ENCODE measurements around the gene YY1. TPM values are rescaled to one million over a fixed set of nuclear protein-coding genes. Genes with fewer than 3 reads are reported as not detected.

The YY1 gene
- total RNA-seq, 1 experiment from 2014 or later: 83.1 TPM

DNA sequence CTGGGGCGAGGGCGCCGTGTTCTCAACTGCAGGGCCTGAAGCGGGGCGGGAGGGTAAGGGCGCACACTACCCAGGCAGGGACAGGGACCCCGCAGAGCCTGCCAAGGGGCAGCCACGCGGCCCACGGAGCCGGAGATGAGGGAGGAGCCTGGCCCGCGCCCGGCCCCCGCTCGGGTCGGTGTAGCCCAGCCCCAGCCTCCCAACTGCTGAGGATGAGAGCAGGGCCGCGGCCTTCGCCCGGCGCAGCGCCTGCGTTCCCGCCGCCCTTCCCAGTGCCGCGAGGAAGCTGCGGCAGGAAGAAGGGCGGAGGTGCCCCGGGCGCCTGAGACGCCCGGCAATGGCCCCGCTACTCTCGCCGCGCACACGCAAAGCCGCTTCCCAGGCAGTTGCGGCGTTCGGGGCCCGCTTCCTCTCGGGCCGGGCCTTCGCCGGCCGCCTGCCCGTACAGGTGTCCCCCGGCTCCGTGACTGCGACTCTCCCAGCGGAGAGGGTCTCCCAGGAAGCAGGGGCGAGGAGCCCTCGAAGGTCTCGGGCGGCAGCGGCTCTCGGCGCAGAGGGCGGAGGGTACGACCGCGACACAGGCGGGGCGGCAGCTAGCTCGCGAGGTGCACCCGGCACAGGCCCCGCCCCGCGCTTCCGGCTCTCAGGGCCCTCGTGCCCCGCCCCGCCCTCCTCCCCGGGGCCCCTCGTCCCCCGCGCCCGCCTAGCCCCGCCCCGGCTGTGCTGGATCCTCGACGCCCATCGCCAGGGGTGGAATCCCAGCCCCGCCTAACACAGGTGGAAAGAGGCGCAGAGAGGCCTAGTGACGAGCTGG, 24.8 kb upstream of the YY1 start (continued):
- TF ChIP-seq ELF4 (CRISPR knock-in tag; IDR thresholded peaks at IDR 0.05; ENCODE audit: low read depth): no peak
- no peak; the same call in 1 of the 2 replicates for TF ChIP-seq NFYB (CRISPR knock-in tag; conservative IDR thresholded peaks at IDR 0.05; ENCODE audit: low read depth)
- TF ChIP-seq, protein P1, sequence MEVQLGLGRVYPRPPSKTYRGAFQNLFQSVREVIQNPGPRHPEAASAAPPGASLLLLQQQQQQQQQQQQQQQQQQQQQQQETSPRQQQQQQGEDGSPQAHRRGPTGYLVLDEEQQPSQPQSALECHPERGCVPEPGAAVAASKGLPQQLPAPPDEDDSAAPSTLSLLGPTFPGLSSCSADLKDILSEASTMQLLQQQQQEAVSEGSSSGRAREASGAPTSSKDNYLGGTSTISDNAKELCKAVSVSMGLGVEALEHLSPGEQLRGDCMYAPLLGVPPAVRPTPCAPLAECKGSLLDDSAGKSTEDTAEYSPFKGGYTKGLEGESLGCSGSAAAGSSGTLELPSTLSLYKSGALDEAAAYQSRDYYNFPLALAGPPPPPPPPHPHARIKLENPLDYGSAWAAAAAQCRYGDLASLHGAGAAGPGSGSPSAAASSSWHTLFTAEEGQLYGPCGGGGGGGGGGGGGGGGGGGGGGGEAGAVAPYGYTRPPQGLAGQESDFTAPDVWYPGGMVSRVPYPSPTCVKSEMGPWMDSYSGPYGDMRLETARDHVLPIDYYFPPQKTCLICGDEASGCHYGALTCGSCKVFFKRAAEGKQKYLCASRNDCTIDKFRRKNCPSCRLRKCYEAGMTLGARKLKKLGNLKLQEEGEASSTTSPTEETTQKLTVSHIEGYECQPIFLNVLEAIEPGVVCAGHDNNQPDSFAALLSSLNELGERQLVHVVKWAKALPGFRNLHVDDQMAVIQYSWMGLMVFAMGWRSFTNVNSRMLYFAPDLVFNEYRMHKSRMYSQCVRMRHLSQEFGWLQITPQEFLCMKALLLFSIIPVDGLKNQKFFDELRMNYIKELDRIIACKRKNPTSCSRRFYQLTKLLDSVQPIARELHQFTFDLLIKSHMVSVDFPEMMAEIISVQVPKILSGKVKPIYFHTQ (CRISPR knock-in tag; IDR thresholded peaks at IDR 0.05): no peak
- TF ChIP-seq, protein P2, sequence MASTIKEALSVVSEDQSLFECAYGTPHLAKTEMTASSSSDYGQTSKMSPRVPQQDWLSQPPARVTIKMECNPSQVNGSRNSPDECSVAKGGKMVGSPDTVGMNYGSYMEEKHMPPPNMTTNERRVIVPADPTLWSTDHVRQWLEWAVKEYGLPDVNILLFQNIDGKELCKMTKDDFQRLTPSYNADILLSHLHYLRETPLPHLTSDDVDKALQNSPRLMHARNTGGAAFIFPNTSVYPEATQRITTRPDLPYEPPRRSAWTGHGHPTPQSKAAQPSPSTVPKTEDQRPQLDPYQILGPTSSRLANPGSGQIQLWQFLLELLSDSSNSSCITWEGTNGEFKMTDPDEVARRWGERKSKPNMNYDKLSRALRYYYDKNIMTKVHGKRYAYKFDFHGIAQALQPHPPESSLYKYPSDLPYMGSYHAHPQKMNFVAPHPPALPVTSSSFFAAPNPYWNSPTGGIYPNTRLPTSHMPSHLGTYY (CRISPR knock-in tag; IDR thresholded peaks at IDR 0.05): no peak
- TF ChIP-seq NFE2L1 (CRISPR knock-in tag; IDR thresholded peaks at IDR 0.05): no peak
- no peak for TF ChIP-seq ZNF396 (CRISPR knock-in tag; IDR thresholded peaks at IDR 0.05; ENCODE audit: borderline replicate concordance)
- peak; percentile 69 for TF ChIP-seq FOXK1 (CRISPR knock-in tag; IDR thresholded peaks at IDR 0.05)
- no peak for TF ChIP-seq SOX15 (CRISPR knock-in tag; IDR thresholded peaks at IDR 0.05)
- TF ChIP-seq NFATC4 (CRISPR knock-in tag; IDR thresholded peaks at IDR 0.05): no peak
- TF ChIP-seq ZNF317 (CRISPR knock-in tag; IDR thresholded peaks at IDR 0.05; ENCODE audit: borderline replicate concordance, low read depth): no peak
- no peak for TF ChIP-seq RORB (CRISPR knock-in tag; IDR thresholded peaks at IDR 0.05)
- TF ChIP-seq, protein P3, sequence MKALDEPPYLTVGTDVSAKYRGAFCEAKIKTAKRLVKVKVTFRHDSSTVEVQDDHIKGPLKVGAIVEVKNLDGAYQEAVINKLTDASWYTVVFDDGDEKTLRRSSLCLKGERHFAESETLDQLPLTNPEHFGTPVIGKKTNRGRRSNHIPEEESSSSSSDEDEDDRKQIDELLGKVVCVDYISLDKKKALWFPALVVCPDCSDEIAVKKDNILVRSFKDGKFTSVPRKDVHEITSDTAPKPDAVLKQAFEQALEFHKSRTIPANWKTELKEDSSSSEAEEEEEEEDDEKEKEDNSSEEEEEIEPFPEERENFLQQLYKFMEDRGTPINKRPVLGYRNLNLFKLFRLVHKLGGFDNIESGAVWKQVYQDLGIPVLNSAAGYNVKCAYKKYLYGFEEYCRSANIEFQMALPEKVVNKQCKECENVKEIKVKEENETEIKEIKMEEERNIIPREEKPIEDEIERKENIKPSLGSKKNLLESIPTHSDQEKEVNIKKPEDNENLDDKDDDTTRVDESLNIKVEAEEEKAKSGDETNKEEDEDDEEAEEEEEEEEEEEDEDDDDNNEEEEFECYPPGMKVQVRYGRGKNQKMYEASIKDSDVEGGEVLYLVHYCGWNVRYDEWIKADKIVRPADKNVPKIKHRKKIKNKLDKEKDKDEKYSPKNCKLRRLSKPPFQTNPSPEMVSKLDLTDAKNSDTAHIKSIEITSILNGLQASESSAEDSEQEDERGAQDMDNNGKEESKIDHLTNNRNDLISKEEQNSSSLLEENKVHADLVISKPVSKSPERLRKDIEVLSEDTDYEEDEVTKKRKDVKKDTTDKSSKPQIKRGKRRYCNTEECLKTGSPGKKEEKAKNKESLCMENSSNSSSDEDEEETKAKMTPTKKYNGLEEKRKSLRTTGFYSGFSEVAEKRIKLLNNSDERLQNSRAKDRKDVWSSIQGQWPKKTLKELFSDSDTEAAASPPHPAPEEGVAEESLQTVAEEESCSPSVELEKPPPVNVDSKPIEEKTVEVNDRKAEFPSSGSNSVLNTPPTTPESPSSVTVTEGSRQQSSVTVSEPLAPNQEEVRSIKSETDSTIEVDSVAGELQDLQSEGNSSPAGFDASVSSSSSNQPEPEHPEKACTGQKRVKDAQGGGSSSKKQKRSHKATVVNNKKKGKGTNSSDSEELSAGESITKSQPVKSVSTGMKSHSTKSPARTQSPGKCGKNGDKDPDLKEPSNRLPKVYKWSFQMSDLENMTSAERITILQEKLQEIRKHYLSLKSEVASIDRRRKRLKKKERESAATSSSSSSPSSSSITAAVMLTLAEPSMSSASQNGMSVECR (CRISPR knock-in tag; IDR thresholded peaks at IDR 0.05; ENCODE audit: borderline replicate concordance): peak; percentile 74; the same call in 1 of the 2 replicates
- TF ChIP-seq NR3C1 (CRISPR knock-in tag; conservative IDR thresholded peaks at IDR 0.05; ENCODE audit: low read depth): no peak
- peak; percentile 93 for TF ChIP-seq TP53 (CRISPR knock-in tag; IDR thresholded peaks at IDR 0.05)
- no peak for TF ChIP-seq HMGA2 (CRISPR knock-in tag; IDR thresholded peaks at IDR 0.05)
- TF ChIP-seq ZNF232 (CRISPR knock-in tag; IDR thresholded peaks at IDR 0.05): no peak
- TF ChIP-seq SP1 (CRISPR knock-in tag; conservative IDR thresholded peaks at IDR 0.05): peak; percentile 68
- TF ChIP-seq ZNF138 (CRISPR knock-in tag; conservative IDR thresholded peaks at IDR 0.05): peak; percentile 81; the same call in 1 of the 2 replicates
- TF ChIP-seq, protein P4, sequence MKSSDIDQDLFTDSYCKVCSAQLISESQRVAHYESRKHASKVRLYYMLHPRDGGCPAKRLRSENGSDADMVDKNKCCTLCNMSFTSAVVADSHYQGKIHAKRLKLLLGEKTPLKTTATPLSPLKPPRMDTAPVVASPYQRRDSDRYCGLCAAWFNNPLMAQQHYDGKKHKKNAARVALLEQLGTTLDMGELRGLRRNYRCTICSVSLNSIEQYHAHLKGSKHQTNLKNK (CRISPR knock-in tag; IDR thresholded peaks at IDR 0.05): no peak
- TF ChIP-seq, protein P5, sequence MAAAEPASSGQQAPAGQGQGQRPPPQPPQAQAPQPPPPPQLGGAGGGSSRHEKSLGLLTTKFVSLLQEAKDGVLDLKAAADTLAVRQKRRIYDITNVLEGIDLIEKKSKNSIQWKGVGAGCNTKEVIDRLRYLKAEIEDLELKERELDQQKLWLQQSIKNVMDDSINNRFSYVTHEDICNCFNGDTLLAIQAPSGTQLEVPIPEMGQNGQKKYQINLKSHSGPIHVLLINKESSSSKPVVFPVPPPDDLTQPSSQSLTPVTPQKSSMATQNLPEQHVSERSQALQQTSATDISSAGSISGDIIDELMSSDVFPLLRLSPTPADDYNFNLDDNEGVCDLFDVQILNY (CRISPR knock-in tag; IDR thresholded peaks at IDR 0.05): peak; percentile 90; the same call in 1 of the 2 replicates
- TF ChIP-seq, protein P6, sequence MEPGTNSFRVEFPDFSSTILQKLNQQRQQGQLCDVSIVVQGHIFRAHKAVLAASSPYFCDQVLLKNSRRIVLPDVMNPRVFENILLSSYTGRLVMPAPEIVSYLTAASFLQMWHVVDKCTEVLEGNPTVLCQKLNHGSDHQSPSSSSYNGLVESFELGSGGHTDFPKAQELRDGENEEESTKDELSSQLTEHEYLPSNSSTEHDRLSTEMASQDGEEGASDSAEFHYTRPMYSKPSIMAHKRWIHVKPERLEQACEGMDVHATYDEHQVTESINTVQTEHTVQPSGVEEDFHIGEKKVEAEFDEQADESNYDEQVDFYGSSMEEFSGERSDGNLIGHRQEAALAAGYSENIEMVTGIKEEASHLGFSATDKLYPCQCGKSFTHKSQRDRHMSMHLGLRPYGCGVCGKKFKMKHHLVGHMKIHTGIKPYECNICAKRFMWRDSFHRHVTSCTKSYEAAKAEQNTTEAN (CRISPR knock-in tag; IDR thresholded peaks at IDR 0.05): peak; percentile 70; the same call in 1 of the 2 replicates
- TF ChIP-seq OVOL2 (CRISPR knock-in tag; IDR thresholded peaks at IDR 0.05; ENCODE audit: borderline replicate concordance): no peak
- TF ChIP-seq, protein P7, sequence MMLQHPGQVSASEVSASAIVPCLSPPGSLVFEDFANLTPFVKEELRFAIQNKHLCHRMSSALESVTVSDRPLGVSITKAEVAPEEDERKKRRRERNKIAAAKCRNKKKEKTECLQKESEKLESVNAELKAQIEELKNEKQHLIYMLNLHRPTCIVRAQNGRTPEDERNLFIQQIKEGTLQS (CRISPR knock-in tag; conservative IDR thresholded peaks at IDR 0.05): no peak
- TF ChIP-seq CREM (CRISPR knock-in tag; IDR thresholded peaks at IDR 0.05): 0 out of 2 replicates have a peak, but pooled peaks have one; percentile 29
- no peak for TF ChIP-seq IRF2 (CRISPR knock-in tag; IDR thresholded peaks at IDR 0.05; ENCODE audit: borderline replicate concordance, low read depth)
- TF ChIP-seq, protein P8, sequence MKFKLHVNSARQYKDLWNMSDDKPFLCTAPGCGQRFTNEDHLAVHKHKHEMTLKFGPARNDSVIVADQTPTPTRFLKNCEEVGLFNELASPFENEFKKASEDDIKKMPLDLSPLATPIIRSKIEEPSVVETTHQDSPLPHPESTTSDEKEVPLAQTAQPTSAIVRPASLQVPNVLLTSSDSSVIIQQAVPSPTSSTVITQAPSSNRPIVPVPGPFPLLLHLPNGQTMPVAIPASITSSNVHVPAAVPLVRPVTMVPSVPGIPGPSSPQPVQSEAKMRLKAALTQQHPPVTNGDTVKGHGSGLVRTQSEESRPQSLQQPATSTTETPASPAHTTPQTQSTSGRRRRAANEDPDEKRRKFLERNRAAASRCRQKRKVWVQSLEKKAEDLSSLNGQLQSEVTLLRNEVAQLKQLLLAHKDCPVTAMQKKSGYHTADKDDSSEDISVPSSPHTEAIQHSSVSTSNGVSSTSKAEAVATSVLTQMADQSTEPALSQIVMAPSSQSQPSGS (CRISPR knock-in tag; IDR thresholded peaks at IDR 0.05; ENCODE audit: borderline replicate concordance, low read depth): no peak
